Measurements from ENCODE around the gene CLEC2A. TPM values are rescaled to one million over a fixed set of nuclear protein-coding genes. Genes with fewer than 3 reads are reported as not detected.

CLEC2A gene
- total and polyA plus RNA-seq, 2 donors (not counting 3 experiments of a cell fraction or from before 2014, with no cell fraction given): not detected

DNA sequence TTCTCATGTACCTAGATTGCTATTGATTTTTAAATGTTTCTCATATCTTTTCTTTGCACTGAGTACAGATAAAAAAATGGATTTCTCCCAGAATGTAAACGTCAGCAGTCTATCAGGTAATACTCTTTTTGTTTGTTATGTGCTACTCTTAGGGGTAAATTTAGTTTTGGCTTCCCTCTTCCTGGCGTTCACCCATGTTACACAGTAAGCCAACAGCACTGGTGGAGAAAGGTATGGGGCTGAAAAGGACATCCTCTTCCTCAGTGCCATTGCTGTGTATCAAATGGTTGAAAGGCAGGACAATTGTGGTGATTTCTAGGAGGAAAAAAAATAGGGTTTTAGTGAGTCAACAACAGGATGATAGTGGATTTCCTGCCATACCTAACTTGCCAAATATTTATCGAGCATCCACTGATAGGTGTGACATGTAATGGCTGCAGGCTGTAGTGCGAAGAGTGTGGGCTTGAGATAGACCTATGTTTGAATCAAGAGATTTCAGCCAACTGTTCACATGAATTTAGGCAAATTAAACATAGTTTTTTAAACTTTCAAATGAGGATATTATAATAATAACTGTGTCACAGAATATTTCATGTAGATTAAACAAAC lies 43.4 kb downstream of the CLEC2A start:
- Histone ChIP-seq H3K9me3 (replicated peaks; ENCODE audit: control insufficient read depth, insufficient read depth, low read length) (no peaks in the 10 kb centered on the region), H3K27me3 (ENCODE audit: control insufficient read depth in 2 of 2, insufficient read depth in 2 of 2, low read length in 2 of 2) (no peaks in the 10 kb centered on the region), H3K4me1 (ENCODE audit: control insufficient read depth, extremely low read depth, insufficient read depth, low read length) (no peaks in the 10 kb centered on the region), H3K27ac (ENCODE audit: insufficient read depth, low read depth, low read length) (no peak overlapping the region), H4K20me1 (replicated peaks; ENCODE audit: control insufficient read depth, extremely low read depth, insufficient read depth, low read length) (no peaks in the 10 kb centered on the region), H3K9me1 (replicated peaks; ENCODE audit: control insufficient read depth, extremely low read depth, insufficient read depth, low read length) (no peaks in the 10 kb centered on the region), H3K4me2 (ENCODE audit: insufficient read depth, low read length) (no peak overlapping the region), H3K79me2 (ENCODE audit: control insufficient read depth, insufficient read depth, low read length) (no peaks in the 10 kb centered on the region), H3K9ac (replicated peaks; ENCODE audit: extremely low read depth, insufficient read depth, low read length) (no peak overlapping the region), H3K36me3 (ENCODE audit: control insufficient read depth in 2 of 2, extremely low read depth in 1 of 2, insufficient read depth in 2 of 2, low read length in 2 of 2) (no peaks in the 10 kb centered on the region), H3K4me3 (replicated peaks in 1 of 3; ENCODE audit: insufficient read depth in 1 of 3, low read depth in 1 of 3, low read length in 3 of 3) (no peak overlapping the region), H2AFZ (ENCODE audit: low read depth, low read length) (peak overlapping the region; percentile 25)
- TF ChIP-seq, protein P1, sequence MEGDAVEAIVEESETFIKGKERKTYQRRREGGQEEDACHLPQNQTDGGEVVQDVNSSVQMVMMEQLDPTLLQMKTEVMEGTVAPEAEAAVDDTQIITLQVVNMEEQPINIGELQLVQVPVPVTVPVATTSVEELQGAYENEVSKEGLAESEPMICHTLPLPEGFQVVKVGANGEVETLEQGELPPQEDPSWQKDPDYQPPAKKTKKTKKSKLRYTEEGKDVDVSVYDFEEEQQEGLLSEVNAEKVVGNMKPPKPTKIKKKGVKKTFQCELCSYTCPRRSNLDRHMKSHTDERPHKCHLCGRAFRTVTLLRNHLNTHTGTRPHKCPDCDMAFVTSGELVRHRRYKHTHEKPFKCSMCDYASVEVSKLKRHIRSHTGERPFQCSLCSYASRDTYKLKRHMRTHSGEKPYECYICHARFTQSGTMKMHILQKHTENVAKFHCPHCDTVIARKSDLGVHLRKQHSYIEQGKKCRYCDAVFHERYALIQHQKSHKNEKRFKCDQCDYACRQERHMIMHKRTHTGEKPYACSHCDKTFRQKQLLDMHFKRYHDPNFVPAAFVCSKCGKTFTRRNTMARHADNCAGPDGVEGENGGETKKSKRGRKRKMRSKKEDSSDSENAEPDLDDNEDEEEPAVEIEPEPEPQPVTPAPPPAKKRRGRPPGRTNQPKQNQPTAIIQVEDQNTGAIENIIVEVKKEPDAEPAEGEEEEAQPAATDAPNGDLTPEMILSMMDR (IDR thresholded peaks at IDR 0.05; ENCODE audit: extremely low read depth in 1 of 2, insufficient read depth in 1 of 2, low read depth in 1 of 2, low read length in 2 of 2): no peak
- TF ChIP-seq POLR2A (IDR thresholded peaks at IDR 0.05; ENCODE audit: low read depth, low read length): no peak
- TF ChIP-seq EZH2 (IDR thresholded peaks at IDR 0.05; ENCODE audit: borderline replicate concordance, low read depth, low read length, severe bottlenecking): no peak
- TF ChIP-seq, protein P2, sequence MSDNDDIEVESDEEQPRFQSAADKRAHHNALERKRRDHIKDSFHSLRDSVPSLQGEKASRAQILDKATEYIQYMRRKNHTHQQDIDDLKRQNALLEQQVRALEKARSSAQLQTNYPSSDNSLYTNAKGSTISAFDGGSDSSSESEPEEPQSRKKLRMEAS (IDR thresholded peaks at IDR 0.05; ENCODE audit: insufficient read depth, insufficient read length): no peak
- TF ChIP-seq FOS (IDR thresholded peaks at IDR 0.05; ENCODE audit: borderline replicate concordance, insufficient read depth, low read length): no peak
- TF ChIP-seq GATA2 (IDR thresholded peaks at IDR 0.05; ENCODE audit: insufficient read depth, insufficient read length, low read depth, low read length): no peak
- TF ChIP-seq POLR2AphosphoS5 (IDR thresholded peaks at IDR 0.05; ENCODE audit: insufficient read depth, low read depth, low read length): no peak
- intact Hi-C loops (cut with micrococcal nuclease) (no loop called here), dilution Hi-C loops (cut with MboI; ENCODE audit: extremely low pct_ligation_motif_present, low sequenced_read_pairs) (no loop called here)
- DNase-seq (ENCODE audit: low read depth, low spot score): no peak
- FAIRE-seq: peak; percentile 59
- no TSS peak for BruUV-seq (replicated peaks)
- ChIA-PET POLR2A (no interaction called here), CTCF (no interaction called here)
